Heart left ventricle (tissue), 16 donors: ENCODE data around the gene CENPS. TPM values are rescaled to one million over a fixed set of nuclear protein-coding genes. Genes with fewer than 3 reads are reported as not detected.

Experiments used
- ATAC-seq, 4 donors: fragments of 200-7000 bp; cut with Tn5 transposase; one replicate each; pipeline ENCODE4 v1.9.1; 2020 to 2022; ENCODE audit warnings: moderate library complexity in 4 of 4, mild to moderate bottlenecking in 3 of 4, moderate number of reproducible peaks in 1 of 4
- DNase-seq, 5 donors: peaks; one replicate each; pipeline ENCODE4 v3.0.0-alpha.2; 2020
- H3K27ac ChIP-seq, 12 donors: fragments of 200-600 bp; sonication (generic) in 4 of 12; one replicate each; pipeline versions ENCODE4 v1.5.0 to v1.8.0; 2016 to 2022; ENCODE audit warnings: mild to moderate bottlenecking in 2 of 12
- H3K27me3 ChIP-seq, 9 donors: fragments of 200-600 bp; sonication (generic) in 2 of 9; one replicate each; pipeline versions ENCODE4 v1.5.1 to v1.8.0; 2016 to 2022; ENCODE audit warnings: mild to moderate bottlenecking in 3 of 9
- H3K36me3 ChIP-seq, 9 donors: fragments of 200-600 bp; sonication (generic) in 2 of 9; one replicate each; pipeline versions ENCODE4 v1.5.0 to v1.8.0; 2018 to 2022; ENCODE audit warnings: mild to moderate bottlenecking in 2 of 9
- H3K4me1 ChIP-seq, 12 donors: fragments of 200-600 bp; sonication (generic) in 4 of 12; one replicate each; pipeline versions ENCODE4 v1.5.0 to v1.8.0; 2016 to 2022; ENCODE audit warnings: mild to moderate bottlenecking in 3 of 12
- H3K4me3 ChIP-seq, 12 donors: fragments of 200-600 bp; sonication (generic) in 4 of 12; one replicate each; pipeline versions ENCODE4 v1.5.0 to v1.8.0; 2017 to 2022; ENCODE audit warnings: mild to moderate bottlenecking in 9 of 12, moderate library complexity in 4 of 12
- H3K9me3 ChIP-seq, 12 donors: fragments of 200-600 bp; sonication (generic) in 4 of 12; one replicate each; pipeline versions ENCODE4 v1.5.0 to v1.8.0; 2016 to 2022; ENCODE audit warnings: mild to moderate bottlenecking in 1 of 12
- CTCF ChIP-seq, 12 donors: fragments of 200-600 bp; sonication (generic) in 4 of 12; IDR thresholded peaks; one replicate each; pipeline versions ENCODE4 v1.5.0 to v1.8.0; 2018 to 2022; ENCODE audit warnings: antibody characterized with exemption in 12 of 12, mild to moderate bottlenecking in 5 of 12
- POLR2A ChIP-seq, 2 donors: fragments of 450-650 bp; IDR thresholded peaks; one replicate each; pipeline ENCODE4 v1.6.1; 2017; ENCODE audit warnings: antibody characterized with exemption in 2 of 2, mild to moderate bottlenecking in 2 of 2, moderate library complexity in 2 of 2
- WGBS, 4 donors: extraction: QIAGEN DNeasy Blood & Tissue Kit in 2 of 4; methylation state at CpG; one replicate each; pipeline versions ENCODE4 v1.1.5 to v1.1.7; 2013 to 2018; 5-methylcytosine and 5-hydroxymethylcytosine counted together
- intact Hi-C, 10 donors: fragments of 100-400 bp; cut with DNase I; formaldehyde crosslinking; loops; one replicate each; pipeline versions ENCODE4 v1.11.1 to v1.14.2; 2022
- polyA plus RNA-seq, 2 donors: library from polyadenylated mRNA; stranded (reverse); fragments of 200-250 nt; gene quantifications; one replicate each; pipeline ENCODE4 v1.2.3, GENCODE V29; 2013
- total RNA-seq, 9 donors: library from RNA; depleted of rRNA in 2 of 9; stranded (reverse); fragments of >200 nt in 2 of 9; fragmentation: NEBNext Ultra II Directional in 3 of 9; extraction: Animal tissue kit (Norgen Biotek cat#: 25700) in 3 of 9; gene quantifications; one replicate each; pipeline versions ENCODE4 v1.1.0 to v1.2.4, GENCODE V29; 2016 to 2023
- donor health status: ischemic (EF 13 %, LVEDD 7.1; RV severe dilation, severe dysfunction).
- donor health status: healthy with polysubstance abuse.
- donor health status: DM: no; HTN: yes; CAD: no.
- donor health status: DM: no; HTN: no; CAD: no.
- donor health status: ischemic (EF 25% LVEDD 6.9; RV normal size, moderate dysfunction).
- donor health status: ischemic (EF 25% LVEDD 5.7; RV mildly dilated, moderate dysfunction).
- donor health status: healthy.
- donor health status: DM: yes; HTN: yes; CAD: no.
- donor health status: ischemic (EF 35%, LVEDD 5.7; RV mildly dilated, moderate dysfunction).
- donor health status: nonischemic (EF 11% LVEDD 7.7; RV severe dilation, severe dysfunction).
- donor health status: DM: yes; HTN: yes; CAD: no.
- donor health status: PGD.
- donor health status: ischemic (EF 29% LVEDD 5.4; RV normal size, mild dysfunction).
- donor health status: nonischemic (EF 23%, LVEDD 6.1; RV moderate dilation, normal function).

CENPS gene
- total and polyA plus RNA-seq, 11 donors: 2.4 to 11.6 (median 8.2) TPM

DNA sequence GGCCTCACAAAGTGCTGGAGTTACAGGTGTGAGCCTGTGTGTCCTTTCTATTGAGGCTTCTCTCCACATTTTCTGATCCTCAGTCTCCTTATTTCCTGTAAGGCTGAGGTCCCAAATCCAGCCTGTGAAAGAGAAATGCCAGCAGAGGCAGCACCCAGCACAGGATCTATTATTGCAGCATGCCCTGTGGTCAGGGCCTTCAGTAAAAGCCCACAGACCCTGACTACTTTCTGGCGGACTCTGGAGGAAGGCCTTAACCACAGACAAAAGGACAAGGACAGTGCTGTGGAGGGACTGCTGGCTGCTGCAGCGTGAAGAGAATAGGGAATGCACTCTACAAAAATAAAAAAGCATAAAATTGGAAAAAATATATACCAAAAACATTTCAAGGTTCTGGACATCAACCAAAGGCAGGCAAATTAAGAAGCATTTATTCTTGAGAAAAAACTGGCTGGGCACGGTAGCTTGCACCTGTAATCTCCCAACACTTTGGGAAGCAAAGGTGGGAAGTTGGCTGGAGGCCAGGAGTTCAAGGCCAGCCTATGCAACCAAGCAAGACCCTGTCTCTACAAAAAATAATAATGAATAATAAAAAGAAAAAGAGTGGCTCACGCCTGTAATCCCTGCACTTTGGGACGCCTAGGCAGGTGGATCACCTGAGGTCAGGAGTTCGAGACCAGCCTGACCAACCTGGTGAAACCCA is 40.8 kb upstream of the CENPS start:
- TF ChIP-seq POLR2A (IDR thresholded peaks at IDR 0.05) (no peak), CTCF (IDR thresholded peaks at IDR 0.05) (no peak)
- peaks cover 0 to 7% (median 3%) of the 10 kb centered on the region in 12 donors for H3K9me3 ChIP-seq
- 95 to 97% (median 96%) methylated on average over 6 of the region's 6 CpGs for WGBS, 4 donors
- H3K4me3 ChIP-seq: no peak overlapping the region
- intact Hi-C loops: no loop called here
- DNase-seq (no peak), ATAC-seq (no peak)
- no peaks in the 10 kb centered on the region for H3K27me3 ChIP-seq
- H3K27ac ChIP-seq: peak overlapping the region in 1 of 12 donors; percentile 89
- H3K4me1 ChIP-seq: peaks cover 0 to 39% (median 12%) of the 10 kb centered on the region in 12 donors
- no peaks in the 10 kb centered on the region for H3K36me3 ChIP-seq

- WGBS, 4 donors: 90 to 97% (median 92%) methylated on average over 3 of the region's 3 CpGs
- DNase-seq: no peak
- Histone ChIP-seq H3K4me3 (no peak overlapping the region), H3K36me3 (peaks cover 0 to 5% (median 0%) of the 10 kb centered on the region in 9 donors), H3K27ac (no peak overlapping the region), H3K27me3 (no peaks in the 10 kb centered on the region), H3K4me1 (peaks cover 0 to 33% (median 15%) of the 10 kb centered on the region in 12 donors), H3K9me3 (peaks cover 0 to 12% (median 3%) of the 10 kb centered on the region in 12 donors)
- intact Hi-C loops: no loop called here
- ATAC-seq: no peak
- no peak for TF ChIP-seq POLR2A (IDR thresholded peaks at IDR 0.05)
- TF ChIP-seq CTCF (IDR thresholded peaks at IDR 0.05): no peak
Observed at GRCh38 chr1:10396870-10397269, 33.4 kb upstream of the CENPS start.

- peaks cover 0 to 12% (median 3%) of the 10 kb centered on the region in 12 donors for H3K9me3 ChIP-seq
- H3K4me3 ChIP-seq: peak overlapping the region; percentile 80 to 98 (median 90)
- H3K27ac ChIP-seq: peak overlapping the region in 11 of 12 donors; percentile 71 to 97 (median 92)
- H3K4me1 ChIP-seq: peaks cover 0 to 37% (median 15%) of the 10 kb centered on the region in 12 donors
- H3K36me3 ChIP-seq: peaks cover 0 to 19% (median 13%) of the 10 kb centered on the region in 9 donors
- H3K27me3 ChIP-seq: no peaks in the 10 kb centered on the region
- ATAC-seq: no peak
- TF ChIP-seq POLR2A (IDR thresholded peaks at IDR 0.05) (no peak), CTCF (IDR thresholded peaks at IDR 0.05) (no peak)
- no peak for DNase-seq
- 1 to 5% (median 1%) methylated on average over 8 to 34 of the region's 34 CpGs for WGBS, 4 donors
- intact Hi-C loops: no loop called here
Observed at GRCh38 chr1:10398278-10398733, 31.9 kb upstream of the CENPS start.

DNA sequence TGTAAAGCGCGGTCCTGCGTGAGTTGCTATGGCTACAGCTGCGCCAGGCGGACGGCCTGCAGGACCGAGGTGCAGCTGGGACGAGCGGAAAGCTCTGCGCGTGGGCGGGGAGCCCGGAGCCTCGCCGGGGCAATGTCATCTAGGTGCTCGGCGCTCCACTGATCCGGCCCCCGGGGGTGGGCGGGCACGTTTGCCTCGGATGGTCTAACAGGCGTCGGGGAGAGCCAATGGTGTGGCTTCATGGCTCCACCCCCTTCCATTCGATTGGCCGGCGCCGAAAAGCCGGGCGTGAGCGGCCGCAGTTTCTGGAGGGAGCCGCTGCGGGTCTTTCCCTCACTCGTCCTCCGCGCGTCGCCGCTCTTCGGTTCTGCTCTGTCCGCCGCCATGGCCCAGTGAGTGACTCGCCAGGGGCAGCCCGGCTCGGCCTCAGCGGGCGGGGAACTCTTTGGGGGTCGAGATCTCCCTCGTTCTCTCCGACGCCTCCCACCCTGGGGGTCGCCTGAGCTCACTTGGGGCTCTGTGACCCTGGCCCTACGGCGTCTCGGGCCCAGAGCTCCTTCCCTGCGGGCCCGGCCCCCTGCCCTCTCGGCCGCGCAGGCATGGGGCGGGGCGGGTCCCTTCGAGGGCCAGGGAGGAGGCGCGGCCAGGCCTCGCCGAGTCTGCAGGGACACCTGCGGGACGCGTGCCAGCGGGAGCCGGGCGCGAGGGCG is 31.3 kb upstream of the CENPS start, which contains the start of gene PGD:
Gene PGD (plus strand): TSS at position 331 of the 710 bp plus-strand sequence. CDS start 54 bp downstream, at position 385.
- peak in 1 of 12 donors; percentile 31 for TF ChIP-seq CTCF (IDR thresholded peaks at IDR 0.05)
- TF ChIP-seq POLR2A (IDR thresholded peaks at IDR 0.05): peak in 1 of 2 donors; percentile 82
- H3K4me3 ChIP-seq: peak within 1 kb of the TSS; percentile 80 to 98 (median 90)
- DNase-seq: peak; percentile 99 to 100 (median 99)
- H3K9me3 ChIP-seq: peaks cover 0 to 11% (median 2%) of the 10 kb centered on the region in 12 donors
- WGBS, 4 donors: 0 to 1% (median 0%) methylated on average over 10 to 76 of the region's 76 CpGs
- peaks cover 0 to 25% (median 18%) of the 10 kb centered on the region in 9 donors for H3K36me3 ChIP-seq
- no peaks in the 10 kb centered on the region for H3K27me3 ChIP-seq
- H3K4me1 ChIP-seq: peaks cover 0 to 43% (median 15%) of the 10 kb centered on the region in 12 donors
- H3K27ac ChIP-seq: peak within 1 kb of the TSS; percentile 59 to 97 (median 92)
- ATAC-seq: peak; percentile 99 to 100 (median 99)
- intact Hi-C loops: no loop called here
